Ovary (tissue), 9 donors: ENCODE data around the gene CYSTM1. TPM values are rescaled to one million over a fixed set of nuclear protein-coding genes. Genes with fewer than 3 reads are reported as not detected.

ENCODE experiments used
- DNase-seq, 5 donors: peaks; one replicate each; pipeline ENCODE4 v3.0.0-alpha.2; 2019 to 2020
- H3K27ac ChIP-seq, 2 donors: fragments of 200-600 bp; one replicate each; pipeline versions ENCODE4 v1.5.1 to v1.8.0; 2019 to 2022
- H3K27me3 ChIP-seq: fragments of 200-600 bp; one replicate; pipeline ENCODE4 v1.8.0; 2022
- H3K36me3 ChIP-seq: fragments of 200-600 bp; sonication (generic); one replicate; pipeline ENCODE4 v1.5.1; 2019
- H3K4me1 ChIP-seq: one replicate; pipeline ENCODE4 v1.8.1; 2013; ENCODE audit warnings: mild to moderate bottlenecking, moderate library complexity; ENCODE audit not compliant: insufficient read depth
- H3K4me3 ChIP-seq: fragments of 200-600 bp; sonication (generic); one replicate; pipeline ENCODE4 v1.5.1; 2017
- H3K9me3 ChIP-seq, 2 donors: fragments of 200-600 bp in 1 of 2; sonication (generic) in 1 of 2; one replicate each; pipeline versions ENCODE4 v1.5.1 to v1.8.1; 2013 to 2019; ENCODE audit warnings: mild to moderate bottlenecking in 1 of 2, moderate library complexity in 1 of 2
- CTCF ChIP-seq, 3 donors: fragments of 450-650 bp in 2 of 3; fragments of 200-600 bp in 1 of 3; IDR thresholded peaks; one replicate each; pipeline versions ENCODE4 v1.5.1 to v1.8.0; 2016 to 2022; ENCODE audit warnings: antibody characterized with exemption in 3 of 3, mild to moderate bottlenecking in 1 of 3
- EP300 ChIP-seq: sonication (generic); formaldehyde crosslinking; IDR thresholded peaks from one replicate; pipeline ENCODE4 v1.6.1; 2017; ENCODE audit warnings: antibody characterized with exemption
- POLR2A ChIP-seq: fragments of 450-650 bp; IDR thresholded peaks from one replicate; pipeline ENCODE4 v1.6.1; 2017; ENCODE audit warnings: antibody characterized with exemption, mild to moderate bottlenecking, moderate library complexity
- WGBS, 3 donors: extraction: QIAGEN DNeasy Blood & Tissue Kit in 1 of 3; methylation state at CpG; one replicate each; pipeline versions ENCODE4 v1.1.5 to v1.1.7; 2013 to 2017; 5-methylcytosine and 5-hydroxymethylcytosine counted together
- intact Hi-C, 4 donors: fragments of 100-400 bp; cut with DNase I; formaldehyde crosslinking; loops; one replicate each; pipeline versions ENCODE4 v1.11.0 to v1.15.1; 2022 to 2023
- polyA plus RNA-seq, 2 donors: library from polyadenylated mRNA; stranded (reverse); fragments of 200-250 nt in 1 of 2; fragments of 350-450 nt in 1 of 2; fragmentation: Illumina TruSeq in 1 of 2; extraction: RNeasy Lipid Tissue Mini Kit (QIAGEN cat#74804) in 1 of 2; gene quantifications; one replicate each; pipeline ENCODE4 v1.2.3, GENCODE V29; 2013 to 2014
- total RNA-seq, 7 donors: library from RNA; depleted of rRNA in 2 of 7; stranded (reverse); fragments of >200 nt in 2 of 7; fragmentation: NEBNext Ultra II Directional in 3 of 7; extraction: Animal tissue kit (Norgen Biotek cat#: 25700) in 3 of 7; gene quantifications; one replicate each; pipeline versions ENCODE4 v1.1.0 to v1.2.4, GENCODE V29; 2016 to 2023
- donor health status: DM: no; HTN: no; CAD: no; lungs with moderate emphysema.
- donor health status: DM: no; HTN: no; CAD: no.
- donor health status: Bipolar disorder and iron deficiency.
- donor health status: DM: yes; HTN: yes; CAD: no.
- donor health status: DM: no; HTN: no; CAD: no.
- donor health status: DM: yes; HTN: yes; CAD: no.

CYSTM1 gene
- total and polyA plus RNA-seq, 9 donors = 24.6 to 143 (median 40.5) TPM

GRCh38 chr5:140266471-140267200 is 91.6 kb downstream of the CYSTM1 start:
- peaks cover 1% of the 10 kb centered on the region for H3K4me1 ChIP-seq
- DNase-seq = no peak
- no peaks in the 10 kb centered on the region for H3K36me3 ChIP-seq
- H3K9me3 ChIP-seq = no peaks in the 10 kb centered on the region
- H3K27ac ChIP-seq = no peak overlapping the region
- H3K27me3 ChIP-seq = no peaks in the 10 kb centered on the region
- intact Hi-C loops = no loop called here
- WGBS, 3 donors = 89 to 96% (median 94%) methylated on average over 6 of the region's 6 CpGs
- no peak overlapping the region for H3K4me3 ChIP-seq
- TF ChIP-seq POLR2A = no peak
- TF ChIP-seq EP300 = no peak
- no peak for TF ChIP-seq CTCF (IDR thresholded peaks at IDR 0.05)

GRCh38 chr5:140267201-140267540 is 92.2 kb downstream of the CYSTM1 start:
- no peak overlapping the region for H3K27ac ChIP-seq
- intact Hi-C loops = no loop called here
- no peaks in the 10 kb centered on the region for H3K27me3 ChIP-seq
- H3K36me3 ChIP-seq = no peaks in the 10 kb centered on the region
- H3K9me3 ChIP-seq = no peaks in the 10 kb centered on the region
- no peaks in the 10 kb centered on the region for H3K4me1 ChIP-seq
- TF ChIP-seq CTCF (IDR thresholded peaks at IDR 0.05) (no peak), EP300 (no peak), POLR2A (no peak)
- no peak for DNase-seq
- WGBS, 3 donors = 73 to 90% (median 75%) methylated on average over 3 of the region's 3 CpGs
- H3K4me3 ChIP-seq = no peak overlapping the region

GRCh38 chr5:140267559-140268018 is 92.6 kb downstream of the CYSTM1 start:
- 19 to 49% (median 21%) methylated on average over 9 of the region's 9 CpGs for WGBS, 3 donors
- H3K27ac ChIP-seq = no peak overlapping the region

GRCh38 chr5:140270008-140270407 is 95.0 kb downstream of the CYSTM1 start:
- Histone ChIP-seq H3K4me3 (no peak overlapping the region), H3K27ac (no peak overlapping the region), H3K9me3 (no peaks in the 10 kb centered on the region), H3K4me1 (no peaks in the 10 kb centered on the region), H3K27me3 (no peaks in the 10 kb centered on the region), H3K36me3 (no peaks in the 10 kb centered on the region)
- DNase-seq = no peak
- intact Hi-C loops = no loop called here
- no peak for TF ChIP-seq POLR2A

More at GRCh38 chr5:140267559-140268018, 92.6 kb downstream of the CYSTM1 start:
- no peaks in the 10 kb centered on the region for H3K4me1 ChIP-seq
- H3K4me3 ChIP-seq = no peak overlapping the region
- intact Hi-C loops = no loop called here
- no peak for TF ChIP-seq CTCF (IDR thresholded peaks at IDR 0.05)
- TF ChIP-seq EP300 = no peak
- no peak for TF ChIP-seq POLR2A
- H3K9me3 ChIP-seq = no peaks in the 10 kb centered on the region
- no peak for DNase-seq
- H3K27me3 ChIP-seq = no peaks in the 10 kb centered on the region
- H3K36me3 ChIP-seq = no peaks in the 10 kb centered on the region

- no peaks in the 10 kb centered on the region for H3K4me1 ChIP-seq
- TF ChIP-seq EP300 (no peak), POLR2A (no peak), CTCF (IDR thresholded peaks at IDR 0.05) (no peak)
- WGBS, 3 donors = 88 to 92% (median 90%) methylated on average over 6 of the region's 6 CpGs
- no peaks in the 10 kb centered on the region for H3K36me3 ChIP-seq
- H3K9me3 ChIP-seq = no peaks in the 10 kb centered on the region
- H3K27me3 ChIP-seq = no peaks in the 10 kb centered on the region
- DNase-seq = no peak
- H3K27ac ChIP-seq = no peak overlapping the region
- H3K4me3 ChIP-seq = no peak overlapping the region
- intact Hi-C loops = no loop called here
These were observed 98.5 kb downstream of the CYSTM1 start for GRCh38 chr5:140273401-140273877.
